ENCODE results near the gene INTS4.

INTS4 gene

GRCh38 chr11:77994434-77995362, at the start of gene INTS4 (continued):
- TF ChIP-seq ZFP37 (tag by site-specific recombination; IDR thresholded peaks at IDR 0.05), result no peak
- 0 out of 2 replicates have a peak, but pooled peaks have one; percentile 20 for TF ChIP-seq ZSCAN5A (tag by site-specific recombination; IDR thresholded peaks at IDR 0.05)
- peak; percentile 93 for TF ChIP-seq ZNF518A (tag by site-specific recombination; conservative IDR thresholded peaks at IDR 0.05; ENCODE audit: low read depth)
- peak; percentile 97 for TF ChIP-seq ZNF366 (tag by site-specific recombination; conservative IDR thresholded peaks at IDR 0.05)
- peak; percentile 94 for TF ChIP-seq ZNF362 (tag by site-specific recombination; IDR thresholded peaks at IDR 0.05)
- no peak for TF ChIP-seq ZNF654 (tag by site-specific recombination; IDR thresholded peaks at IDR 0.05; ENCODE audit: low read depth)
- peak; percentile 54 for TF ChIP-seq GLIS1 (tag by site-specific recombination; IDR thresholded peaks at IDR 0.05)
- TF ChIP-seq ZNF280C (tag by site-specific recombination; IDR thresholded peaks at IDR 0.05), result no peak
- TF ChIP-seq PRDM4 (tag by site-specific recombination; IDR thresholded peaks at IDR 0.05), result no peak
- TF ChIP-seq ZNF274 (IDR thresholded peaks at IDR 0.05; ENCODE audit: low read length), result no peak
- no peak for TF ChIP-seq ZNF274 (tag by site-specific recombination; IDR thresholded peaks at IDR 0.05; ENCODE audit: borderline replicate concordance)
- TF ChIP-seq ZNF692 (tag by site-specific recombination; IDR thresholded peaks at IDR 0.05), result peak; percentile 72
- no peak for TF ChIP-seq ZNF747 (tag by site-specific recombination; IDR thresholded peaks at IDR 0.05)
- no peak for TF ChIP-seq ZSCAN4 (tag by site-specific recombination; IDR thresholded peaks at IDR 0.05)
- TF ChIP-seq ZBTB17 (tag by site-specific recombination; IDR thresholded peaks at IDR 0.05), result peak; percentile 96
- no peak for TF ChIP-seq BCL6B (tag by site-specific recombination; IDR thresholded peaks at IDR 0.05)
- no peak; the same call in 1 of the 2 replicates for TF ChIP-seq ELK4 (IDR thresholded peaks at IDR 0.05; ENCODE audit: borderline replicate concordance, low read depth, low read length)
- no peak for TF ChIP-seq ZNF10 (tag by site-specific recombination; IDR thresholded peaks at IDR 0.05)
- peak; percentile 88 for TF ChIP-seq ZEB2 (tag by site-specific recombination; IDR thresholded peaks at IDR 0.05)
